CD4-positive, alpha-beta T cell treated with Interleukin-4 for 4 hours (primary cell): ENCODE results near the gene RBCK1.
A peak's percentile ranks its signal among the peaks of the same experiment; 100 is the strongest.
"Not testable (repeated sequence)": the region's sequence is repeated elsewhere in the genome, so short reads cannot be mapped to it uniquely, and the experiment has no call there.

ENCODE experiments used
- DNase-seq: peaks from one replicate; pipeline ENCODE4 v3.0.0-alpha.2; 2020

The RBCK1 gene

GRCh38 chr20:476561-477249 lies 68.6 kb downstream of the RBCK1 start:
- DNase-seq = not testable (repeated sequence)

GRCh38 chr20:478010-478948 lies 70.2 kb downstream of the RBCK1 start:
- no peak for DNase-seq

GRCh38 chr20:478949-479429 lies 70.9 kb downstream of the RBCK1 start:
- DNase-seq = peak; percentile 75

DNA sequence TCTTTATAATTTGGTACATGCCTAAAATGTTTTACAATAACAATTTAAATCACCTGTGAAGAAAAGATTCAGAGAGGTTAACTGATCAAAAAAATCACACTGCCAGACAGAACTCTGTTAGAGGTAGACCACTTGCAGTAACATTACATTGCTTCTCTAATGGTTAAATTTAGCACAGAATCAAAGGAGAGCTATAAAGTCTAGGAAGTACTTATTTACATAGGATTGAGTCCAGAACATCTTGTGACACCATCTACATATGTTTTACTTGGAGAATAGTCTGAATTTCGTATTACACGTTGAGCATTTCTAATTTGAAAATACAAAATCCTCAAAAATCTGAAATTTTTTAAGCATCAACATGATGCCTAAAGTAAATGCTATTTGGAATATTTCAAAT lies 71.4 kb downstream of the RBCK1 start:
- no peak for DNase-seq

GRCh38 chr20:480044-480443 lies 71.9 kb downstream of the RBCK1 start:
- no peak for DNase-seq

GRCh38 chr20:481167-481566 lies 73.1 kb downstream of the RBCK1 start:
- DNase-seq = peak; percentile 37
